ENCODE data around the gene C10orf105.

Gene C10orf105

DNA sequence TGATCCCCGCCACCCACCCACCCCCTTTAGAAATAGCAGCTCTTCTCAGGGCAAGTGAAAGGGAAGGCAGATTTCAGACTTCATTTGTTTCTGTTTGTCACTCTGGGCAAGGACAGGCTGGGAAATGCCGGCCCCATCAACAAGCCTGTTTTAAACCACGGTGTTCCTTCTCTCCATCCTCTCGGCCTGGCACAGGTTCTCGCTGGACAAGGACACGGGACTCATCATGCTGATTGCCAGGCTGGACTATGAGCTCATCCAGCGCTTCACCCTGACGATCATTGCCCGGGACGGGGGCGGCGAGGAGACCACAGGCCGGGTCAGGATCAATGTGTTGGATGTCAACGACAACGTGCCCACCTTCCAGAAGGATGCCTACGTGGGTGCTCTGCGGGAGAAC is 42.3 kb downstream of the C10orf105 start:
- DNase-seq (ENCODE audit: low read depth in 2 of 2), result no peak

DNA sequence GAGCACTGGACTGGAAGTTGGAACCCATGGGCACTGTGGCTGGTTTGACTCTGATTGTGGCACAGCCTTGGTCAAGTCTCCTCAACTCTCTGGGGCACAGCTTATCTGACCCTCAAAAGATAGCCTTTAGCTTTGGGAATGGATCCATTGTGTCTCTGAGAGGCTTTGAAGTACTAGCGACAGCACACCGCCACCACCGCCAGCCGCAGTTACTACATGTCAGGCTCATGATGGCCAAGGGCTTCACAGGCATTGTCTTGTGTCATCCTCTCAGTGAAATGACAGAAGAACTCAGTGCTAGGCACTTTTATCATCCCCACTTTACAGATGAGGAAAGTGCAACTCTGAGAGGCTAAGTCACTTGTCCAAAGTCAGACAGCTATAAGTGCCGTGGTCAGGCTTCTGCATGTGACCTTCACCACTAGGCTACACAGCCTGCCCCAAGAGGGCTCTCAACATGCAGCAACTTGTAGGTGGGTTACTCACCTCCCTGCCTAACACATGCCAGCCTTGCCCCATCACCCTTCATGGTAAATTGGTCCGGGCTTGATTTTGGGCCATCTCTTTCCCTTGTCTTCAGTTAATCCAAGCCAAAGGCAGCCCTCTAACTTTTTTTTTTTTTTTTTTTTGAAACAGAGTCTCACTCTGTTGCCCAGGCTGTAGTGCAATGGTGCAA is 44.1 kb downstream of the C10orf105 start:
- no peak for DNase-seq (ENCODE audit: low read depth in 2 of 2)

- no peak for DNase-seq (ENCODE audit: low read depth in 2 of 2)
Observed at GRCh38 chr10:71671994-71672946, 47.3 kb downstream of the C10orf105 start.

GRCh38 chr10:71667387-71667752 is 52.2 kb downstream of the C10orf105 start:
- DNase-seq (ENCODE audit: low read depth in 2 of 2), result no peak

DNA sequence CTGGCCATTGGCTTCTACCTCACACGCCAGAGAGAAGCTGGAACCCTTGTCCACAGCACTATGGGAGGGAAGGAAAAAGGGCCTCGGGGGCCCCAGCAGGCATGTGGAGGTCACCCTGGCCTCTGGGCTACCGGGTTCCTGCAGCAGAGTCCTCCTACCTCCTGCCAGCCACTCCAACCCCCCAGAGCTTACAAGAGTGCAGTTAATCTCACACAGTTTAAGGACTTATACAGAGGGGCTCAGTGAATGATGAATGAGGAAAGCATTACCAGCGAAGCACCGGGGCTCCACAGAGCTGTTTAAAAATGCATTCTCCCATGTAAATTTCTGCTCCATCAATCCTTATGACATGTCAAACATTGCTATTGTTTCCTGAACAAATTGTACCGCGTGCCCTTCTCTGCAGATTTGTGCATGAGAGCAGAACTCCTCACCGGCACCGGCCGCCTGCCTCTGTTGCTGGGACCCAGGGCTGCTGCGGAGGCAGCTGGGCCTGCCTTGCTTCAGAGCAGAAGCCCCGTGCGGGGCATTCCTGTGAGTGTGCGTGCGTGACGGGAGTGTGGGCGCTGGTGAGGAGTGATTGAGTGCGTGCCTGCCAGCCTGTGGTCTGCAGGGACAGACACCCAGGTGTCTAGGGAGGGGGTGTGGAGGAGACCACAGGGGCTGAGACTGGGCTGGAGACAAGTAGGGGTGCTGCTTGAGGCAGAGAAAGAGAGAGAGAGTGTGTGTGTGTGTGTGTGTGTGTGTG is 52.8 kb downstream of the C10orf105 start:
- DNase-seq (ENCODE audit: low read depth in 2 of 2), result no peak

DNA sequence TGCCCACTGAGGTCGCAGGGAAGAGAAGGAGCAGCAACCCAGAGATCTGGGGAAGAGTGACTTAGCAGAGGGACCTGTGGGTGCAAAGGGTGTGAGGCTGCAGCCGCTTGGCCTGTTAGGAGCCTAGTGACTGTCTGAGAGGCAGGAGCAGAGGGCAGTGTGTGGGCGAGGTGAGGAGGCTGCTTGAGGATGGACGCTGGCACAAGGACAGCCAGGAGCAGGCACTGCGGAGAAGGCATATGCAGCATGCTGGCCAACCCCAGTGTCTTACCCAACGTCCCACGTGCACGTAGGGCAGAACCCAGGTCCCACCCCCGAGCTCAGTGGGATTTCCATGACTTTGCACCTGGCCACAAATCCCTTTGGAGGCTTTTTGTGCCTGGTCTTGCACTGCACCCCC is 54.1 kb downstream of the C10orf105 start:
- DNase-seq (ENCODE audit: low read depth in 2 of 2), result no peak

DNA sequence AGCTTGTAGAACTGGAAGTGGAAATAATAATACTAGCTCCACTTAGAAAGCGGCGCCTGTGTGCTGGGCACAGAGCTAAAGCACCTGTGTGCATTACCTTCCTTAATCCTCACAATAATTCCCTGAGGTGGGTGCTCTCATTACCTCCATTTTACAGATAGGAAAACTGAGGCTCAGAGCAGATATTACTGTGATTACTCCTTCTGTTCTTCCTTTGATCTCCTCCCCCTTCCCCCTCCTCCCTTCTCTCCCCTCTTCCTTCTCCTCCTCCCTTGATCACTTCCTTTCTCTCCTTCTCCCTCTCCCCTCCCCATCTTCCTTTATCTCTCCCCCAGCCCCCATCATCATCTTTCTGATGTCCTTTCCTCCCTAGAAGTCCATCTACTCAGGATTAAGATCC is 55.0 kb downstream of the C10orf105 start:
- no peak for DNase-seq (ENCODE audit: low read depth in 2 of 2)

- no peak for DNase-seq (ENCODE audit: low read depth in 2 of 2)
Observed at GRCh38 chr10:71663311-71663710, 56.3 kb downstream of the C10orf105 start.

DNA sequence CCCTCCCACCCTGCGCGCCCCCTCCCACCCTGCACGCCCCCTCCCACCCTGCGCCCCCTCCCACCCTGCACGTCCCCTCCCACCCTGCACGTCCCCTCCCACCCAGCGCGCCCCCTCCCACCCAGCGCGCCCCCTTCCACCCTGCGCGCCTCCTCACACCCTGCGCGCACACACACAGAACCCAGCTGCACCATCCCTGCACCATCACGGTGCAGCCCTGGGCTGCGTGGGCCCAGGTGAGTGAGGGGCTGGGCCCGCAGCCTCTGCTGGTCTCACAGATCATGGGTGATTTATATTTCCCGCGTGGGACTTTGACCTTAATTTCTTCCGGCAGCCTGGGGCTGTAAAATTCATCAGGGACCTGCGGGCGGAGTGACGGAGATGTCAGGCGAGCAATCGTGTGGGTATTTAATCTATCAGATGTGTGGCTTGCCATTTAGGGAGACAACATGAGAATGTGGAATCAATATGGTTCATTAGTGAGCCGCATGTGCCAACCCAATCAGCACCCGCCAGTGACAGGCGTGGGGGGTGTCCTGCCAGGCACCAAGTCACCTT is 57.7 kb downstream of the C10orf105 start:
- no peak for DNase-seq (ENCODE audit: low read depth in 2 of 2)
